ENCODE results near the gene CAPZB.

Gene CAPZB

GRCh38 chr1:19384113-19384512 is 101.2 kb downstream of the CAPZB start:
- DNase-seq, result no peak

DNA sequence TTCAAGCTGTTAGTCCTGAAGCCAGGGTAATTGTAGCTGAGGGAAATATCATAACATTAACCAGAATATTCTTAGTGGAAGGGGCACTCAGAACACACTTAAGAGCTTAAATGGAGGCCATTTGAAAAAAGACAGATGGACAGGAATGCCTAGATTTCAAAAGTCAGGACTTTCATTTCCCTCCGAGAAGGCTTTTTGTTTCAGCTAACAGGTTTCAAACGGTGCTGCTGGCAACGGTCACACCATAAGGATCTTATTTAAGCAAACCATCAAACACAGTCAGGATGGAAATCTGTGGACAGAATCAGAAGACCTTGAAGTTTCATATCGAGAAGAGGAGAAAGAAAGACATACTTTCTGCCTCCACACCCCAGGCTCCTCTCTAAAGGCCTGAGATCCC is 103.1 kb downstream of the CAPZB start:
- DNase-seq, result no peak

- no peak for DNase-seq
These were observed 104.1 kb downstream of the CAPZB start for GRCh38 chr1:19381261-19381660.

GRCh38 chr1:19377812-19378718 is 107.3 kb downstream of the CAPZB start:
- DNase-seq, result no peak

DNA sequence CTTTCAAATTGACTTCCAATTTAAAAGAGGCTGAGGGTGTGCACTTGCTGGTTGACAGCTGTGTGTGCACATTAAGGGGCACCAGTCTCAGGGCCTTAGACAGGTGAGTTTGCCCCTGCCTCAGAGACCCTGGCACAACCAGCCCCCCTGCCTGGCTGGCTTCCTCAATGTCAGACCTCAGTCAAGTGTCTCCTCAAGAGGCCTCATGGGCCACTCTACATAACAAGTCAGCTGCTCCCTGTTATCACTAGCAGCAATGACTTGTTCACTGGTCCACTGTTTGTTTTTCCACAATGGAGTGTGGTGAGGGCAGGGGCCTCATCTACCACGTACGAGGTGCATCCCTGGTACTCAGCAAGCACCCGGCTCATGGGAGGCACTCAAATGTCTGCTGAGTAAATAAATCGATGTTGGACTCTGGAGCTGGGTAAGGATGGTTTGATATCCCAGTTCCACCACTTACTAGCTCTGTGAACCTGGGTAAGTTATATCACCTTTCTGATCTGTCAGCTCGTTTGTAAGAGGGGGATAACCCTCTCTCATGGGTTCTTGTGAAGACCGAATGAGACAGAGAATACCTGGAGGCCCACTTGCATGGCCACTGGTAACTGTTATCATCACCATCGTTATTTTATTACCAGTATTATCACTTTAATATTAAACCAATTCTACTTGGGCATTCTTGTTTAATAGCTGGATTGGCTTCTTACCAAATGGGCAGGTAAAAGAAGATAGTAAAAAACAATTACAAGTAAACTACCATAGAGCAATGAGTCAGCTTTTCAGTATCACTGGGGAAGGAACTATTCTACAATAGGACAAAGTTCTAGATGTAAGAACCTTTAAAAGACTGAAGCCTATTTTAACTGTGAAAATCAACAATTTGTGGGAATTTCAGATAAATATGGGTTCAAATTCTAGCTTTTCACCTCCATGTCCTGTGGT is 108.6 kb downstream of the CAPZB start:
- no peak for DNase-seq

GRCh38 chr1:19375631-19376400 is 109.5 kb downstream of the CAPZB start:
- peak; percentile 3 to 32 for DNase-seq

- no peak for DNase-seq
These were observed 110.4 kb downstream of the CAPZB start for GRCh38 chr1:19374926-19375325.

DNA sequence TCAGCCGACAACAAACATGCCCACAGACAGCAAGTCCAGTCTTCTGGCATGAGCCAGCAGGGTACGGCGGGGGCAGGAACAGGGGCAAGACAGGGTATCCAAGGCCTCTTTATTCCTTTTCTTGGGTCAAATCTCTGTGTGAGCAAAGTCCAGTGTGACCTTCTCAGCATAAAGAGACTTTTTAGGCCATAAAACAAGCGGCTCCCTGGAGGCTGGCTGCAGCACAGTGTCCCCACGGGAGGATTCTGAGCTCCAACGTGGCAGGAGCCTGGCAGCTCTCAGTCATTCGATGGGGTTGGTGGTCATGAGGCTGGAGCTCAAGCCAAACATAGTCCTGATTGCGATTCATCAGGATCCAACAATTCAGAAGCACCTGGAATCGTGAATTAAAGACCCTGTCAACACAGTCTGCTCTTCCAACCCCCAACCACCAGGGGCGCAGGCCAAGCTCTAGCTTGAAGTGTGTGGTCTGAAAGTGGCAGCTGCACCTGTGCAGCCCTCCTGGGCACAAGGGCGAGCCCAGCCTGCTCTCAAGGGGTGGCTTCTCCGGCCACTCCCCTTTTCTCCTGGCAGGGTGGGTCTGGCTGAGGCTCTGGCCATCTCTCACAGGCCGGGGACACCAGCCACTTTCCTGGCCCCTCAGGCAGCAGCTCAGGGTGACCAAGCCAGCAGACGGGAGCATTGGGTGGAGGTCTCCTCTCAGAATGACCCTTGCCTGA is 111.1 kb downstream of the CAPZB start:
- no peak for DNase-seq

DNA sequence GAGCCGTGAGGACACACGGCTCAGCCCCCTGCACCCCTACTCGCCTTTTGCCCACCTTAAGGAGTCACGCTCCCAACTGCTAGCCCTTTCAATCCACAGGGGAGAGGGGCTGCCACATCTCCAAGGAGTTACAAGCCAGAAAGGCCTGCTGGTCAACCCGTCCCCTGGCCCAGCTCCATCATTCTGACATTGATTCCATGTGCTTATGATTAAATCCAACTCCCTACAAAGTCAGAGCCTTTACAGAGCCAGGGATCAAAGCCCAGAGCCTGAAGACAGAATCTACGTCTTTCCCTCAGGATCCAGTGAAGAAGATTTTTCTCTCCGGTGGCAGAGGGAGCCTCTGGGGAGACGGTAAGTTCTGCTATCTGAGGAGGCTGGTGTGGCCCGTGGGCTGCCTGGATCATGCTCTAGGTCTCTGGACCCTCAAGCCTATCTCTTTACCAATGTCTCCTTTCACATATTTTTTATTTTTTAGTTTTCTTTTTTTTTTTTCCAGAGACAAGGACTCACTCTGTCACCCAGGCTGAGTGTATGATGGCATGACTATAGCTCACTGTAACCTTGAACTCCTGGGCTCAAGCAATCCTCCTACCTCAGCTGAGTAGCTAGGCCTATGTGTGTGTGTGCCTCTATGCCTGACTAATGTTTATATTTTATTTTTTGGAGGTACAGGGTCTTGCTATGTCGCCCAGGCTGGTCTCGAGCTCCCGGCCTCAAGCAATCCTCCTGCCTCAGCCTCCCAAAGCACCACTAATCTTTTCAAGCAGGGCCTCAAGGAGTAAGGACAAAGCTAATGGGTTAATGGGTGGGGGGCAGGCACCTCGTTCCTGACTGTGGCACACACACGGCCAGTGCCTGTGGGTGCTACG is 111.9 kb downstream of the CAPZB start:
- no peak for DNase-seq

- no peak for DNase-seq
These were observed 112.7 kb downstream of the CAPZB start for GRCh38 chr1:19372602-19373001.

DNA sequence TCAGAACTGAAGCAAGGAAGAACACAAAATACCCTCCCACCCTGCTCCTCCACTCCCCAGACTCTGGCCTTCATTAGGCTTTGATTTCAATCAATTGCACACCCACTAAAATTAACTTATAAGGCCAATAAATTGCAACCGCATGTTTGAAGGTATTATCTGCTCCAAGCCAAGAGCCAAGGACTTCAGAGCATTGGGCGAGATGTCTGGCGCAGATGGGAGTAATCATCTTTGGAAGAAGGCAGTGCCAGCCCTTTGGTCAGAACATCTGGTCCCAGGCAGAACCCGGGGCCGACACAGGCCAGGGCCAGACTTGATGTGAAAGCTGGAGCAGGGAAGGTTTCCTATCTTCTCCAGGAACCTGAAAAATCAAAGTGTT is 113.2 kb downstream of the CAPZB start:
- no peak for DNase-seq

GRCh38 chr1:19371226-19372135 is 113.9 kb downstream of the CAPZB start:
- no peak for DNase-seq

- DNase-seq, result peak; percentile 32 to 51
These were observed 114.7 kb downstream of the CAPZB start for GRCh38 chr1:19370453-19371170.

DNA sequence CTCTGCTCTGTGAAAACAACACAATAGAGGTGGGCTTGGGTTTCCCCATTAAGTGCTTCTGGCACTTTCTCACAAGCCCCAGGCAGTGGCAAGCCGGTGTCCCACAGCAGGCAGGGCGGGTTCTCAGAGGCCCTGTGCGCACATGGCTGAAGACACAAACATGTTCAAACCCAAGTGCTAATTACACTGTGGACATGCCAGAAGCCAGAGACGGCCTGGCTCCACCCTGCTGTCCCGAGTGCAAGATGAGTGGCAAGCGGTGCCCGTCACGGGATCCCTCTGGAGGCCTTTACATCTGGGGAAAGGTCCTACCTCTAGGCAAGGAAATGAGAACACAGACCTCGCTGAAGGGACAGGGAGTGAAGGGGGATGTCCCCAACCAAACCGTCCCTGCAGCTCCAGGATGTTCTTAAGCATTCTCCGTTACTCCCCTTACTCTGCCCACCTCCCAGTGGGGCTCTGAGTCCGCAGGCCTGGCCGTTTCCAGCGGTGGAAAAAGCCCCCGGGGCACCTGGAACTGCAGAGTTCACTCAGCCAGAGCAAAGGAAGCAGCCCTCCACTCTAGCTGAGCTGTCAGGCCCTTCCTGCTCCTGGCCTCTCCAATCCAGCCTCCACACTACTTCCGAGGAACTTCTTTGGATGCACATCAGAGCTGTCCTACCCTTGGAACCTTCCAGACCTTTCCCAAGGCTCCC is 115.8 kb downstream of the CAPZB start:
- no peak for DNase-seq

DNA sequence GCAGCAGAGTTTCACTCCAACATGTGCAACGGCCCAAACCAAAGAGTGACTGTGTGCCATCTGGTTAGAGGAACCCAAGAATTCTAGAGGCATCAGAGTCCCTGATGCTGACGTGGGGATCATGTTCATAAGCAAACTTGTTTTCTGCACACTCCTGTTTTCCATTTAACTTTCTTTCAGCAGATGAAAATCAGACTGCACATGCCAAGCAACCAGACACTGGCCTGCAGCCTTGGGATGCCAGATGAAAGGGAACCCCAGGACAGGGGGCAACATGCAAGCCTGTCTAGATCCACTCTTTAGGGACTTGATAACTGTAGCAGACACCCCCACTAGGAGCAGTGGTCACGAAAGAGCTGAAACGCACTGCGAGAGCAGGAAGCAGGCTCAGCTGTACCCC is 116.4 kb downstream of the CAPZB start:
- DNase-seq, result no peak

- no peak for DNase-seq
These were observed 117.3 kb downstream of the CAPZB start for GRCh38 chr1:19368050-19368449.

- no peak for DNase-seq
These were observed 117.7 kb downstream of the CAPZB start for GRCh38 chr1:19367584-19368041.
